ENCODE results near the gene FMN2.
"Not testable (repeated sequence)": the region's sequence is repeated elsewhere in the genome, so short reads cannot be mapped to it uniquely, and the experiment has no call there.

The FMN2 gene

GRCh38 chr1:240264494-240264893, 172.8 kb downstream of the FMN2 start:
- DNase-seq = not testable (repeated sequence)

GRCh38 chr1:240271081-240271480, 179.4 kb downstream of the FMN2 start:
- no peak for DNase-seq

DNA sequence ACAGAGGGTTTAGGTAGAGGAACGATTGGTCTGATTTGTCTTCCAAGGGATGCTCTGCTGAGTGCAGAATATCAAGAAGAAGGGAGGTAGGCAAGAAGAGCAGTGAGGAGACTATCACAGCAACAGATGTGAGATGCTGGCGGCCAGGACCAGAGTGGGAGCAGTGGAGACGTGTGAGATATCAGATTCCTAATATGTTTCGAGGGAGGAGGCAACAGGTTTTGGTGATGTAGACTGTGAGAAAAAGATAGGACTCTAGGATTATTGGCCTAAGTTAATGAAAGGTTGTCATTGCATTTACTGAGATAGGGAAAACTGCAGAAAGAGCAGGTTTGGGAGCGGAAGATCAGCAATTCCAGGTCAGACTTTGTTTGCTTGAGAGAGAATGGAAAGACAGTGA, 182.9 kb downstream of the FMN2 start:
- DNase-seq = no peak

GRCh38 chr1:240275219-240275618, 183.5 kb downstream of the FMN2 start:
- not testable (repeated sequence) for DNase-seq

GRCh38 chr1:240278082-240278481, 186.4 kb downstream of the FMN2 start:
- no peak for DNase-seq

GRCh38 chr1:240280560-240281322, 189.1 kb downstream of the FMN2 start:
- no peak for DNase-seq

DNA sequence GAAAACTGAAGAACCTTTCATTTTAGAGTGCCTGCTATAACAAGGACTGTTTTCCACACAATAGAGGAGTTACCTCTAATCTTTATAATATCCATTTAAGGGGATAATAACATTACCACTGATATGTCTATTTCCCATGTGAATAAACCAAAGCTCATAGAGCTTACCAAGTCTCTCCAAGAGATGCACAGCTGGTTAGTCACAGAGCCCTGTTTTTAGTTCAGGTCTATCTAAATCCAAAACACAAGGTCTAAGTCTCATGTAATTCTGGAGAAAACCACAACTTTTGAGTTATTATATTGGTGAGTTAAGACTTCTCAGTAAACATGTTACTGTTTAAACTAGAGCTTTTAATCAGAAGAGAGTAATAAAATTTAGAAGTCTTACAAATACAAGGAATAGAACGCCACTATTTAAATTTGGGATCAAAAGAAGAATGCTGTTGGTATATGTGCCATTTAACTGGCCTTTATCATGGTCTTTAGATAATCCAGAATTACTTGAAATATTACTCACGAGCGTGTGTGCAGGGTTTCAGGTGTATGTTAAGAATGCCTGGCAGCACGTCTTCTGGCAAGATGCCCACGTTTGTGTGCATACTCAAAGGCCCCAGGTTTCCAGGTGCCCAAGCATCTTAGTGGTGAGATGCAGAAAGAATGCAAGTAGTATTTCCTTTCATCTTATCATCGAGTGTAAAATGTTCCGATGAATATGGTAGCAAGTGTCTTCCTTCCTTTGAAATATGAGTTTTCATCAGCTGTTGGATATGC, 190.6 kb downstream of the FMN2 start:
- no peak for DNase-seq

GRCh38 chr1:240284656-240285414, 193.2 kb downstream of the FMN2 start:
- no peak for DNase-seq

DNA sequence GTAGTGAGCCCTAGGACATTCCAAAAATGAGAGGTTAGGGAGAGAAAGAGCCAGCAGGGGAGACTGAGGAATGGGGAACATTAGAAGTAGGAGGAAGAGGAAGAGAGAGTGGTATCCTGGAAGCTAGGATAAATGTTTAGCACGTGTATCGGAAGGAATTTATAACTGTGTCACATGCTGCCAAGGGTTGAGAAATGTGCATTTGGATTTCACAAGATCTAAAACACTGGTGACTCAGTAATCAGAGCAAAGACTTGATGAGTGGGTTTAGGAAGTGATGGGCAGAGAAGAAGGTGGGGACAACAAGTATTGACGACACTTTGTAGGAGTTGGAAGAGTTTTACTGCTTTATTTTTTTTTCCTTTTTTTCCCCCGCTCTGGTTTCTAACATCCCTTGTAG, 193.9 kb downstream of the FMN2 start:
- DNase-seq = no peak

GRCh38 chr1:240287722-240288121, 196.0 kb downstream of the FMN2 start:
- DNase-seq = no peak

- no peak for DNase-seq
Measured at GRCh38 chr1:240293706-240294105, 202.0 kb downstream of the FMN2 start.

DNA sequence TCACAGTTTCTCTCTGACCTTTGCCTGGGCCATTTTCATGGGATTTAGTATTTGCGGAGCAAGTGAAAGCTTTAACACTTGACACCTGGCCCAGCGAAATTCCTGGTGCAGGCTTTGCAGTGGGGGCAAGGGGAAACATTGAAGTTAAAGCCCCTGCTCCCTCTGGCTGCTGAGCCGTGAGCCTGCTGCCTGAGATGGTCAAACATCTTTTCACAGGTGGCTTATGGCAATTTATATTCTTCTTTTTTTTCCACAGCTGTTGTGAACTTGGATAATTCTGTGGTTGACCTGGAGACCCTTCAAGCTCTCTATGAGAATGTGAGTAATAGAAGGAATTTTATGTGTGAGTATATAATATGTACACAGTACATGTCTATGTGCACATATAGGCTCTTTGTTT, 202.9 kb downstream of the FMN2 start:
- DNase-seq = no peak

- no peak for DNase-seq
Measured at GRCh38 chr1:240295811-240296210, 204.1 kb downstream of the FMN2 start.

GRCh38 chr1:240304466-240304865, 212.8 kb downstream of the FMN2 start:
- DNase-seq = no peak

- DNase-seq = no peak
Measured at GRCh38 chr1:240306673-240307072, 215.0 kb downstream of the FMN2 start.

DNA sequence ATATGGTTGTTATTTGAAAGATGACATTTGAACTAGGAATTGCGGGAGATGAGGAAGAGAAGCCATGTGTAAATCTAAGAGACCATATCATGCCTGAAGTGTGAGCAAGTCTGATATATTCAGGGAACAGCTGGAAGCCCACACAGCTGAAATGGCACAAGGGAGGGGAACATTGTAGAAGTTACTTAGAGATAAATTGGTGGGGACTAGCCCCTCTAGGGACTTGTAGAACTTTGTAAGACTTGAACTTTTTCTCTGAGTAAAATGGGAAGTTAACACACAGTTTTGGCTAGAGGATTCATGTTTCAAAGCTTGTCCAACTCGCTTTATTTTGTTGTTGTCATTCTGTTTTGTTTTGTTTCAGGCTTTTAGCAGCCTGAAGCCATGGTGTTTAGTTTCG, 216.4 kb downstream of the FMN2 start:
- no peak for DNase-seq

- DNase-seq = no peak
Measured at GRCh38 chr1:240309769-240310168, 218.1 kb downstream of the FMN2 start.

DNA sequence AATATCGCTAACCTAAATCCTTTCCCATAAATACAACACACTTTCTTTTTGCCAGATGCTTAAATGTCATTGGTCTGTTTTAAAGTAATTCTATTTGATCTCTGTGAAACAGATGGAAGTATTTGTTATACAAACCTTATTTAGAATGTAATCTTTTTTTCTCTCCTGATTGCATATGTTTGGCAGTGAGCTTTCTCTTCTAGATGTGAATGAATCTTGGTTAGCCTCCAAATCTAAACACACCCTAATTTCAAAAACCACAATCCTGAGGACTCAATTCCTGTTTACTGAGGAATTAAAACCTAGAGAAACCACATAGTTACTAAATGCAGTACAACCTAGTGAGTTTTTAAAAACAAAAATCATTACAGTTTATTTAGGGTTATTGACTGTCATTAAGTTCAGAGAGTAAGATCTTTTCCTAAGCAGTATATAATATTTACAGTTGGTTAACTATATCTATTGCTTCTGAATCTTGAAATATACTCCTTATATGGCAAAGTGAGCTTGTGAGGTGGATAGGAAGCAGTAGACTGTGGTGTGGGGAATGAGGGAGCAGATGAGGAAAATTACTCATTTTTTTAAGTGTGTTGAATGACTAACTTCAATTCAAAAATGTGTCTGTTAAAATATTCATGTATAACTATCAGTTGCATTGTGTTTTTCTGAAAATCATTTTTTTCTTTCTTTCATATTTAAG, 218.7 kb downstream of the FMN2 start:
- DNase-seq = no peak

- DNase-seq = no peak
Measured at GRCh38 chr1:240312872-240313271, 221.2 kb downstream of the FMN2 start.

DNA sequence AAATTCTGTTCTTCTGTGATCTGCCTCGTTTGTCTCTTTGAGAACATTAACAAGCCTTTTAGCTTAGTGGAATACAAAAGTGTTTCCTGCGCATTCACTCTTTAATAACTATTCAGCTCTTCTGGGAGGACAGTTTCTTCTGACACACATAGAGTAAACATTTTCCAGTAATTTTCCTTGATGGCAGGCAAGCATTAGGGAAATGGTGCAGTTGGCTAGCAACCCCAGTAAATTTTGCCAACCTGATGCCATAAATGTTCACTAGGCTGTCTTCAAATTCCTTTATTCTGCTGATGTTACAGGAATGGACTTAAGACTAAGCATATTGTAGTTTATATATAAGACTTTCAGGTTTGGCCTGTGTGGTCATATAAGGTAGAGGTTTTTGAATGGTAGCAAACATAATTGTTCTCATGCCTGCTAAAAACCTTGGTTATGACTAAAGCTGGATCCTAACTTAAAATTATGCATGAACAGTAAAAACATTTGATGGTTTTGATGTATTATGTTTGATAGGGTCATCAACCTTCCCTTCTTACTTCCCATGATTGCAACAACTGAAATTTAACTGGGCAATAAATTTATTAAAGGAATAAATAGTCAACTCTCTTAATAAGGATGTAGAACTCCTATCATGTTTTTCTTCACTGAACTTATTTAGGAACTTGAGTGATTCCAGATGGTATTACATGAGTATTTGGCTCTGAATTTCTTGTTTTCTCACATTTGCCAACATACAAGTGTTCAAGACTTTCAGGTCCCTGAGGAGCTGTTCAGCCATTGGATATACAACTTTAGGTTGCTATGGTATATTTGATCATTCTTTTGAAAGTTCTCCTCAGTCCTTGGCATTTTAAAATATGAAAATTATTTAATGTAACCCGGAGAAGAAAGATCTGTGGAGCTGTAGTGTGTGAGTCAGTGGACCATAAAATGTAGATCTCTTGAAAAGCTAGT, 223.4 kb downstream of the FMN2 start:
- no peak for DNase-seq

DNA sequence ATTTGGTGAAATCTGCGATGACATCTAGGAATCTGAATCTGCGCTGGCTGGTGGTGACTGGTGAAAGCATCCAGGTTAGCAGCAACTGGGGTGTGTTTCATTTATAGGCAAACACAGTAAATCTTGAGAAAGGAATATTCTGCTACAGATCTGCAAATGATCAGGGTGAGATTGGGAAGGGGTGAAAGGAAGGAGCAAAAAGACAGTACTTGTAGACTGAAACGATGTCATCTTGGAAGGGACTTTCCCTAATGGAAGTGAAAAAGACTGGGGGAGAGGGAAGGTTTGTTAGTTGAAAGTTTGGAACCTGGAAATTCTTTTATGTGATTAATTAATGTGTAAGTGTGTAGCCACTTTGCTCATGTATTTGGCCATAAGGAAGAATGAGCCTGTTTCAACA, 228.3 kb downstream of the FMN2 start:
- no peak for DNase-seq

DNA sequence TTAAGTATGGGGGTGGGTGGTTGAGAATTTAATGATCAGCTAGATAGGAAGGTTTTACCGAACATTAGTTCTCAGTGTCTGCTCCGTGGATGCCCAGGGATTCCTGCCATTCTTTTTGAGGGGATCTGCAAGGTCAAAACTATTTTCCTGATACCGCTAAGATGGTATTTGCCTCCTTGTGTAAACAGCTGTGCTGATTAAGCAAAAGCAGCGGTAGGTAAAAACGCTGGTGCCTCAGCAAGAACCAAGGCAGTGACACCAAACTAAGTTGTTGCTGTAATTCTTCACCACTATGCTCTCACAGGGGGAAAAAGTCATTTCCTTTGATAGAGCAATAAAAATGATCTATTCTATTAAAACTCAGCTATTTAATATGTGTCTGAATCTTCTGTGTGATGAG, 229.0 kb downstream of the FMN2 start:
- no peak for DNase-seq

Measured in NCI-H1930 (cell line).